HT1080 (cell line): ENCODE data around the gene CD69. TPM values are rescaled to one million over a fixed set of nuclear protein-coding genes. Genes with fewer than 3 reads are reported as not detected.

Experiments used
- DNase-seq: peaks from one replicate; pipeline ENCODE4 v3.0.0-alpha.2; 2015; ENCODE audit warnings: low read depth
- polyA plus RNA-seq, 2 experiments: library from polyadenylated mRNA; depleted of rRNA; stranded (reverse); fragments of >200 nt; gene quantifications; 2 replicates each; pipeline ENCODE4 v1.2.3, GENCODE V29; 2015
- total RNA-seq: library from RNA; depleted of rRNA; stranded (reverse); fragments of >200 nt; shearing (Covaris generic); gene quantifications from 2 replicates; pipeline ENCODE4 v1.2.3, GENCODE V29; 2014; rRNA removed

Gene CD69
- 0.16 TPM in 1 of 2 replicates, not detected in the other for total RNA-seq
- not detected in 2 replicates for polyA plus RNA-seq (2015; cell fraction: cytosol; rRNA removed)
- polyA plus RNA-seq (2015; cell fraction: nucleus; rRNA removed) = 0.24 TPM in 1 of 2 replicates, not detected in the other

GRCh38 chr12:9760699-9761418 is at the start of gene CD69:
Gene CD69, minus strand, starts transcription at chr12:9760901. Its CDS starts 81 bp downstream, at chr12:9760820.
- DNase-seq = no peak

GRCh38 chr12:9809866-9810265 is 49.2 kb upstream of the CD69 start:
- DNase-seq = no peak

DNA sequence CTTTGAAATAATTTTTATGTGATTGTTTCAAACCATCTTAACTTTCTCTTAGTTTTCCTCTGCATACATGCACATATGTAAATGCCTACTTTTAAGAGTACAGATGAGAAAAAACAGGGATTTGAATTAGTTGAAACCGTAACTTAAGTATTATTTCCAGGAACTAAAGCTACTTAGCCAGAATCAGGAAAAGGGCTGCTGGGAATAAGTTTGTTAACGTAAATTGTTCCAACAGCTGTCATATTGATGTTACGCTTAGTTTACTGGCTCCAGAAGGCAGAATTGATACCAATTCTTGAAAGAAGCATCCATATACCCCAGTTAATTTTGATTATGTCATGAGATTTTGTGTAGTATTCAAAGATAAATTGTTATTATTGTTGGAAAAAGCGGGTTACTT is 48.6 kb upstream of the CD69 start:
- no peak for DNase-seq

DNA sequence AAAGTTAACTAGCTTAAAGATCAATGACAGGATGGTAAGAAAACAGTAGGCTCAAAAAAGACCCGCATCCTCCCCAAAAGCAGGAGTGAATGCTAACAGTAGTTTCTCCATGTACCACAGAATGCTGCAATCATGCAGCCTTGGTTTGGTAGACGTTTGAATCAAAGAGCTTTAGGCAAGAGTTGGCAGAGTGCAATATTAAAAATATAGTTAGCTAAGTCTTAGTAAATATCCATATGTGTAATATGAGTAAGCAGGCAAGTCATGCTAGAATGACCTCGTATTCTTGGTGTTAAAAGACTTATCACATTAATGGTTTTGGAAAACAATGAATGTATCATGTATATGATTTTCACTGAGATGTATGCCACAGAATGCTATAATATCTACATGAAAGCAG is 47.8 kb upstream of the CD69 start:
- no peak for DNase-seq

DNA sequence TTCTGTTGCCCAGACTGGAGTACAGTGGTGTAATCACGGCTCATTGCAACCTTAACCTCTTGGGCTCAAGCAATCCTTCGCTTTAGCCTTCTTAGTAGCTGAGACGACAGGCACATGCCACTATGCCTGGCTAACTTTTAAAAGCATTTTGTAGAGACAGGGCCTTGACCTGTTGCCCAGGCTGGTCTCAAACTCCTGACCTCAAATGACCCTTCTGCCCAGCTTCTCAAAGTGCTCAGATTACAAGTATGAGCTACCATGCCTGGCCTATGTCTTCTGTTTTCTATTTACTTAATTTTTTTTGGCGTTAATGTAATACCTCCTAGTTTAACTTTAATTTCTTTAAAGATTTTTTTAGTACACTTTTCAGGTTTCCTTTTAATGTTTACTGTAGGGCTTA is 46.0 kb upstream of the CD69 start:
- no peak for DNase-seq

DNA sequence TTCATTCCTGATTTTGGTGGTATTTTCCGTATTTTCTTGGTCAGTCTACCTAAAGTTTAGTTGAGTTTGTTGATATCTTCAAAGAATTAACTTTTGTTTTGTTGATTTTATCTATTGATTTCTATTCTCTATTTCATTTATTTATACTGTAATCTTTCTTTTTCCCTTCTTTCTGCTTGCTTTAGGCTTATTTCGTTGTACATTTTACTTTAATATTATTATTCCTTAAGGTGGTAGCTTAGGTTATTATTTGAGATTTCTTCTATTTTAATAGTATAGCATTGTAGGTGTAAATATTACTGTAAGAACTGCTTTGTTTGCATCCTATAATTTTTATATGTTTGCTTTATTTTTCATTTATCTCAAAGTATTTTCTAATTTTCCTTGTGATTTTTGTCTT is 45.2 kb upstream of the CD69 start:
- DNase-seq = no peak

DNA sequence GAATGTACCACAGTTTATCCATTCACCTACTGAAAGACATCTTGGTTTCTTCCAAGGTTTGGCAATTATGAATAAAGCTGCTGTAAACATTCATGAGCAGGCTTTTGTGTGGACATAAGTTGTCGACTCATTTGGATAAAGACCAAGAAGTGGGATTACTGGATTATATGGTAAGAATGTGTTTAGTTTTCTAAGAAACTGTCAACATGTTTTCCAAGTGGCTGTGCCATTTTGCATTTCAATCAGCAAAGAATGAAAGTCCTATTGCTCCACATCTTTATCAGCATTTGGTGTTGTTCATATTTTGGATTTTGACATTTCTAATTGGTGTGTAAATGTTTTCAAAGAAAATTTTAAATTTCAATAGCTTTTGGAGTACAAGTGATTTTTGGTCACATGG is 39.3 kb upstream of the CD69 start:
- no peak for DNase-seq

- peak; percentile 59 for DNase-seq
Observed at GRCh38 chr12:9797722-9798619, 37.3 kb upstream of the CD69 start.

DNA sequence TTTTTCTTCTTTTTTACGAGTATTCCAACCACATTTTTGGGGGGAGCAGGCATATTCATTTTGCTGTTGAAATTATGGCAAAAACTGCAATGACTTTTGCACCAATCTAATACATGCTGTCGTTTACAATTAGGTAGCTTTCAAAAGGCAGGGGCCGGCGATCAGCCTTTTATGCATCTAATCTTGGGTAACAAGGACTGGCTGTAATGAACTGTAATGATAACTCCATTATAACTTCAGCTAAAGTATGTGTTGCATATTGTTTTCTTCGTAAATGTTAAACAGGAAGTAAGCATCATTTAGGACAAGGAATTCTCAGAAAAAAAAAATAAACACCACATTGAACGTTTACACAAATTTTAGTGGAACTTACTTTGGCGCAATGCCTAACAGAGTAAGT is 36.3 kb upstream of the CD69 start:
- no peak for DNase-seq

DNA sequence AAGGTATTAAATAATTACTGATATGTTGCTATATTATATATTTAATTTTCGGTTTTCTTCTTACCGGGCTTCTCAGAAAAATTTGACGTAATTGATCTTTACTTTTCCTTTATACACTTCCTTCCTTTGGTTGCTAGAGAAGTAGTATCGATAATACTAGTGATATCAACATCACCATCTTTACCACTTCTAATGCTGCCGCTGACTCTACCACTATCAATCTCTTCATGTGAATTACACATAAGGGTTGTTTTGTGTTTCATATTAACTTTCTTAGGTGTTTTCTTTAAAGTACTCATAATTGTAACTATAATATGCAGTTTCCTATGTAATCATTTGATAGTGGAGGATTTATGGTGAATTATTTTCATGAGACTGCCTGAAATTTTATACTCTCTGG is 35.6 kb upstream of the CD69 start:
- no peak for DNase-seq

- no peak for DNase-seq
Observed at GRCh38 chr12:9795945-9796344, 35.2 kb upstream of the CD69 start.

- no peak for DNase-seq
Observed at GRCh38 chr12:9794484-9795093, 33.9 kb upstream of the CD69 start.

- DNase-seq = no peak
Observed at GRCh38 chr12:9793779-9794395, 33.2 kb upstream of the CD69 start.

- peak; percentile 11 for DNase-seq
Observed at GRCh38 chr12:9792961-9793617, 32.4 kb upstream of the CD69 start.

DNA sequence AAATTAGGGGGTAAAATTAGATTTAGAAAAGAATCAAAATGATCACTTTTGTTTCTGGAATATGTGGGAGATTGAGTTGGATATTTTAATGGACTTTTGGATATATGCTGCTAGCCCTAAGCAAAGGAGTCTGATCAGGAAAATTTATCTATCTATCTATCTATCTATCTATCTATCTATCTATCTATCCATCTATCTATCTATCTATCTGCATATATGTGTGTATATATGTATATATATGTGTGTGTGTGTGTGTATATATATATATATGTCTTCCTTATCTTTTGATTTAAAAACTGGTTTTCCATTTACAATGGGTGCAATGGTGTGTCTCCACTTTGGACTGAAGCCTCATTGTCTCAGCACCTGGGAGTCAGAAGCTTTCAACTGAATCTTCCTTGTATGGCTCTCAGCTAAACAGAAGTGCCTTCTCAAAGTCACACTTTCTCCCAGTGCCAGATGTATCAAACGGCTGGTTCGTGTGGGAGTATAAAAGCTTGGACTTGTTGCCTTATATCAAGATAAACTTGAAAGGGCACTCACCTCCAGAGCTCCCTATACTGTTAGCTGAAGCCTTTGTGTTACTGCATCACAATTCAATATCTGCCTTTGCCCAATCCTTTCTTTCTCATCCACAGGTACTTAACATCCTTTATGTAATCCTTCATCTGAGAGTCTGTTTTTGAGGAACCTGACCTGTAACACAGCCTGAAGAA is 31.6 kb upstream of the CD69 start:
- DNase-seq = no peak

DNA sequence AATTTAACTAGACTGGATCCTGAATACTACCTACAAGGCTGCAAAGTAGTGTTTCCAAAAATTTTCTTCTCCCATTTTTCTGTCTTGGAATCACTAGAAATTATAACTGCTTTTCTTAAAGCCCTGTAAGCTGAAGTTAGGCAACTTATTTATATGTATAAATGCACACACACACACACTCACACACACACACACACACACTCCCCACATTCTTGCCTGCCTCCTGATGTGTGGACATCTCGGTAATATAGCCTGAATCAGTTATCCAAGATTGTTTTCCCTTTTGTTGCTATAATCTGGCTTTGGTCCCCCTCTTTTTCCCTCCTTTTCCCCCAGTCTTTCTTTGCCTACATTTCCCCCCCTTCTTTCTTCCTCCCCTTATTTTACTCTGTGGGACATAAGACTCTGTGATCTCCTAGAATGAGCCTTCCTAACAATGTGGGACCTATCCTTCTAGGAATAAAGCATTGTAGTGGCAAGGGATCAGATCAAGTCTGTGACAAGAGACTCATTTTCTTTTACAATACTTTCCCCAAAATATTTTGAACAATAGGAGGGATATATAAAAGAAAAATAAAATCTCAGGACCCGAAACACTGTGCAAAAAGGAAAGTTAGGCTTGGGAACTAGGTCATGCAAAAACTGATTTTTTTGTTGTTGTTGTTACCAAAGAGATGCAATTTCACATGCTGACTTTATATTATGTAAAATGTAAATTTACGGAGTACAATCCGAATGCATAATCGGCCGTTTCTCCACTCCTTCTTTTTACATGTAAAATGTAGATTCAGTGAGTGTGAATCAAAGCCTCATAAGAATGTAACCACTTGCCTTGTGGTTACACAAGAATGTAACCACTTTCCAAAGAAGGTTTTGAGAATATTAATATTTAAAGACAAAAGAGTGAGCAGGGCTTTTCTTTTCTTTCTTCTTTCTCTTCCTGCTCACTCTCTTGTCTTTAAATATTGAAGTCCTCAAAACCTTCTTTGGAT is 26.3 kb upstream of the CD69 start:
- DNase-seq = peak; percentile 17

DNA sequence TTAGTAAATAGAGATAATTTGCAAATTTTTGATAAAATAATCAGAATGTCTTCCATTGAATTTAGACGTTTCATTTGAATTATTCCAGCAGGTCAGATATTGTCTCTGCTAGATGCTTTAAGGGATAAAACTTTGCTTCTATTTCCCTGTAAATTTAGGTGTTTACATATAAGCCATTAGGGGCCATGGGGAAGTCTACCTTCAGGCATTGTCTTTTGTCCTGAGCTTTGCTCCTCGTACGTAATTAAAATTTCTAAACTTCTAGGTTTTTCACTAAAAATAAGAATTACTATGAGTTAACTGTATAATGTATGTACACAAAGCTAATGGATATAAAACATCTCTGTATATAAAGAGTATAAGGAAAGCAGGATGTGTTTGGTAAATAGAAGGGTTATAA is 24.1 kb upstream of the CD69 start:
- no peak for DNase-seq

DNA sequence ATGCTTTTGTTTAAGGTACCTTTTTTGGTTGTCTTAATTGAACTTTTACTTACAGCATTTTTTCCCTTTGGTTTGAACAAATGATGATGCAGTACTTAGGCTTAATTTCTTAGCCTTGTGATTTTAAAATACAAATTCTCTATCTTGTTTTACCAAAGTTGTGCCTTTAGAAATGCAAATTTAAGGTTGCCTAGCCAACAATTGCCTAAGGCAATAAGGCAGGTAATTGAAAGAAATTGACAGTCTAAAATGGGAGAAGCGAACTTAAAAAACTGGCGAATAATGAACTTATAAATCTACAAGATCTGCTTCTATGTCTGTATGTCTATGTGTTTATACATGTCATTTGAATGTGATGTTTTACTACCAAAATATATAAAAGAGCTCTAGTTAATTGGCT is 23.6 kb upstream of the CD69 start:
- DNase-seq = no peak
